Measurements from ENCODE around the gene NEURL2. TPM values are rescaled to one million over a fixed set of nuclear protein-coding genes. Genes with fewer than 3 reads are reported as not detected.

NEURL2 gene
- total RNA-seq, 4 donors from 2014 or later, result 2.2 to 26.4 (median 17.0) TPM

GRCh38 chr20:45897289-45897688 is 6.3 kb upstream of the NEURL2 start:
- Histone ChIP-seq H3K4me1 (peaks cover 0 to 12% (median 7%) of the 10 kb centered on the region in 3 donors), H3K9me3 (no peaks in the 10 kb centered on the region), H3K27ac (no peak overlapping the region), H3K36me3 (peaks cover 0 to 95% of the 10 kb centered on the region in 2 donors), H3K27me3 (no peaks in the 10 kb centered on the region), H3K4me3 (no peak overlapping the region)
- TF ChIP-seq POLR2A (IDR thresholded peaks at IDR 0.05), result no peak
- TF ChIP-seq EP300 (IDR thresholded peaks at IDR 0.05), result no peak
- no peak for TF ChIP-seq CTCF (IDR thresholded peaks at IDR 0.05)
- TF ChIP-seq POLR2AphosphoS5 (IDR thresholded peaks at IDR 0.05), result no peak
- WGBS, 2 donors (ENCODE audit: low coverage in 1 of 2), result 78 to 82% methylated on average over 2 of the region's 2 CpGs
- ATAC-seq, result no peak

GRCh38 chr20:45896641-45897161 is 5.7 kb upstream of the NEURL2 start:
- no peak overlapping the region for H3K4me3 ChIP-seq
- no peaks in the 10 kb centered on the region for H3K9me3 ChIP-seq
- no peak for ATAC-seq
- peaks cover 0 to 18% (median 13%) of the 10 kb centered on the region in 3 donors for H3K4me1 ChIP-seq
- no peak for TF ChIP-seq EP300 (IDR thresholded peaks at IDR 0.05)
- TF ChIP-seq CTCF (IDR thresholded peaks at IDR 0.05), result no peak
- no peak for TF ChIP-seq POLR2A (IDR thresholded peaks at IDR 0.05)
- TF ChIP-seq POLR2AphosphoS5 (IDR thresholded peaks at IDR 0.05), result no peak
- no peak overlapping the region for H3K27ac ChIP-seq
- H3K36me3 ChIP-seq, result peaks cover 0 to 92% of the 10 kb centered on the region in 2 donors
- no peaks in the 10 kb centered on the region for H3K27me3 ChIP-seq
- 88% methylated on average over 7 of the region's 14 CpGs; no CpG with 5 or more reads in 1 of the 2 donors for WGBS, 2 donors (ENCODE audit: low coverage in 1 of 2)

GRCh38 chr20:45894797-45895196 is 3.8 kb upstream of the NEURL2 start:
- TF ChIP-seq EP300 (IDR thresholded peaks at IDR 0.05) (no peak), CTCF (IDR thresholded peaks at IDR 0.05) (no peak), POLR2A (IDR thresholded peaks at IDR 0.05) (no peak), POLR2AphosphoS5 (IDR thresholded peaks at IDR 0.05) (no peak)
- Histone ChIP-seq H3K4me3 (no peak overlapping the region), H3K4me1 (peaks cover 0 to 33% (median 15%) of the 10 kb centered on the region in 3 donors), H3K9me3 (no peaks in the 10 kb centered on the region), H3K27me3 (no peaks in the 10 kb centered on the region), H3K27ac (no peak overlapping the region), H3K36me3 (peaks cover 0 to 76% of the 10 kb centered on the region in 2 donors)
- 76% methylated on average over 7 of the region's 12 CpGs; no CpG with 5 or more reads in 1 of the 2 donors for whole genome bisulfite sequencing, 2 donors (ENCODE audit: low coverage in 1 of 2)
- ATAC-seq, result no peak

- H3K4me3 ChIP-seq, result no peak overlapping the region
- no peaks in the 10 kb centered on the region for H3K9me3 ChIP-seq
- ATAC-seq, result no peak
- TF ChIP-seq EP300 (IDR thresholded peaks at IDR 0.05), result no peak
- no peak for TF ChIP-seq POLR2A (IDR thresholded peaks at IDR 0.05)
- H3K27ac ChIP-seq, result no peak overlapping the region
- no peaks in the 10 kb centered on the region for H3K27me3 ChIP-seq
- H3K4me1 ChIP-seq, result peaks cover 0 to 43% (median 20%) of the 10 kb centered on the region in 3 donors
- 93% methylated on average over 4 of the region's 4 CpGs; no CpG with 5 or more reads in 1 of the 2 donors for WGBS, 2 donors (ENCODE audit: low coverage in 1 of 2)
- peaks cover 0 to 68% of the 10 kb centered on the region in 2 donors for H3K36me3 ChIP-seq
Observed at GRCh38 chr20:45893831-45894230, 2.8 kb upstream of the NEURL2 start.

- peaks cover 0 to 68% of the 10 kb centered on the region in 2 donors for H3K36me3 ChIP-seq
- WGBS, 2 donors (ENCODE audit: low coverage in 1 of 2), result 60 to 100% methylated on average over 1 to 2 of the region's 4 CpGs
- ATAC-seq, result no peak
- no peaks in the 10 kb centered on the region for H3K9me3 ChIP-seq
- H3K27me3 ChIP-seq, result no peaks in the 10 kb centered on the region
- TF ChIP-seq CTCF (IDR thresholded peaks at IDR 0.05), result no peak
- TF ChIP-seq POLR2A (IDR thresholded peaks at IDR 0.05), result no peak
- TF ChIP-seq POLR2AphosphoS5 (IDR thresholded peaks at IDR 0.05), result no peak
- TF ChIP-seq EP300 (IDR thresholded peaks at IDR 0.05), result no peak
- no peak overlapping the region for H3K4me3 ChIP-seq
- no peak overlapping the region for H3K27ac ChIP-seq
- peaks cover 0 to 51% (median 20%) of the 10 kb centered on the region in 3 donors for H3K4me1 ChIP-seq
Observed at GRCh38 chr20:45892828-45893500, 2.0 kb upstream of the NEURL2 start.
